Measurements from ENCODE around the gene CABP1.

CABP1 gene

DNA sequence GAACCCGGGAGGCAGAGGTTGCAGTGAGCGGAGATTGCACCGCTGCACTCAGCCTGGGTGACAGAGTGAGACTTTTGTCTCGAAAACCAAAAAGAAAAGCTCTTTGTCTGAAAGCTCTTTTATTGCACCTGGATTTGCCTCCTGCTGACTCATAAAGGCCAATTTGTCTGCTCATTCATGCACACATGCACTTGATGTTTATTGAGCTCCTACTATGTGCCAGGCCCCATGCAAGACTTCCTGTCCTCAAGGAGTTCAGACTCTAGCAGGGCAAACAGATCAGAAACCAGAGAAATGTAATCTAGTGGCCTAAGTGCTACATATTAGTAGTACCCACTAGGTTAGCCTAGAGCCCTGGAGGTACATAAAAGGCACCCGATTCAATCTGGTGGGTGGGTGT is 30.2 kb downstream of the CABP1 start:
- DNase-seq (ENCODE audit: low read depth), result no peak
- no peak overlapping the region for H3K4me3 ChIP-seq (ENCODE audit: low read depth, low read length)
- TF ChIP-seq, protein P1, sequence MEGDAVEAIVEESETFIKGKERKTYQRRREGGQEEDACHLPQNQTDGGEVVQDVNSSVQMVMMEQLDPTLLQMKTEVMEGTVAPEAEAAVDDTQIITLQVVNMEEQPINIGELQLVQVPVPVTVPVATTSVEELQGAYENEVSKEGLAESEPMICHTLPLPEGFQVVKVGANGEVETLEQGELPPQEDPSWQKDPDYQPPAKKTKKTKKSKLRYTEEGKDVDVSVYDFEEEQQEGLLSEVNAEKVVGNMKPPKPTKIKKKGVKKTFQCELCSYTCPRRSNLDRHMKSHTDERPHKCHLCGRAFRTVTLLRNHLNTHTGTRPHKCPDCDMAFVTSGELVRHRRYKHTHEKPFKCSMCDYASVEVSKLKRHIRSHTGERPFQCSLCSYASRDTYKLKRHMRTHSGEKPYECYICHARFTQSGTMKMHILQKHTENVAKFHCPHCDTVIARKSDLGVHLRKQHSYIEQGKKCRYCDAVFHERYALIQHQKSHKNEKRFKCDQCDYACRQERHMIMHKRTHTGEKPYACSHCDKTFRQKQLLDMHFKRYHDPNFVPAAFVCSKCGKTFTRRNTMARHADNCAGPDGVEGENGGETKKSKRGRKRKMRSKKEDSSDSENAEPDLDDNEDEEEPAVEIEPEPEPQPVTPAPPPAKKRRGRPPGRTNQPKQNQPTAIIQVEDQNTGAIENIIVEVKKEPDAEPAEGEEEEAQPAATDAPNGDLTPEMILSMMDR (IDR thresholded peaks at IDR 0.05; ENCODE audit: control insufficient read depth, extremely low read depth, insufficient read depth), result no peak

- TF ChIP-seq, protein P1 (IDR thresholded peaks at IDR 0.05; ENCODE audit: control insufficient read depth, extremely low read depth, insufficient read depth), result no peak
- DNase-seq (ENCODE audit: low read depth), result no peak
- H3K4me3 ChIP-seq (ENCODE audit: low read depth, low read length), result no peak overlapping the region
These were observed 33.7 kb downstream of the CABP1 start for GRCh38 chr12:120674097-120674636.

GRCh38 chr12:120677765-120678473 is 37.5 kb downstream of the CABP1 start:
- H3K4me3 ChIP-seq (ENCODE audit: low read depth, low read length), result no peak overlapping the region
- DNase-seq (ENCODE audit: low read depth), result no peak
- TF ChIP-seq, protein P1 (IDR thresholded peaks at IDR 0.05; ENCODE audit: control insufficient read depth, extremely low read depth, insufficient read depth), result no peak

GRCh38 chr12:120678572-120678971 is 38.1 kb downstream of the CABP1 start:
- TF ChIP-seq, protein P1 (IDR thresholded peaks at IDR 0.05; ENCODE audit: control insufficient read depth, extremely low read depth, insufficient read depth), result no peak
- H3K4me3 ChIP-seq (ENCODE audit: low read depth, low read length), result no peak overlapping the region
- no peak for DNase-seq (ENCODE audit: low read depth)

DNA sequence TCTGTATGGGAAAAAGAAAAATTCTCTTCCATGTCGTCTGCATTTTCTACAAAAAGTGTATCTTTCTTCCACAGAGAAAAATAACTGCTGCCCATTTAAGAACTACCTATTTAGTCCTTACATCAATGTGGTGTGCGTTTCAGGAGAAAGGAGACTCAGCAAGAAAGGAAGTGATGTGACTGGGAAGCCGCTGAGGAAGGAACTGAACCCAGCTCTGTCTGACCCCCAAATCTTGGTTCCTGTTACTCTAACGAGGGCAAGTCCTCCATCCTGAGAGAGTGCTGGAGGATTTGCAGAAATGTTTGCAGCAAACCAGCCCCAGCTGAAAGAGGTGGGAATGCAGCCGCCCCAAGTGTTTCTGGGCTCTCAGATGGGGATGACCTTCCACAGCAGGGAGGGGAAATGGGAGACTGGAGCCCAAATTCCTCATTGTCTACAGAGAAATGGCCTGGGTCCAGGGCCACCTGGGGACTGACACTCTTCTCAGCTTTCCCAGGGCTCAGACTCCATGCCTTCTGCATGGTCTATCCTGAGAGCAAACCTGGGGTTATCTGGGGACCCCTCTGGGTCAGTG is 39.8 kb downstream of the CABP1 start:
- TF ChIP-seq, protein P1 (IDR thresholded peaks at IDR 0.05; ENCODE audit: control insufficient read depth, extremely low read depth, insufficient read depth), result no peak
- no peak overlapping the region for H3K4me3 ChIP-seq (ENCODE audit: low read depth, low read length)
- no peak for DNase-seq (ENCODE audit: low read depth)

GRCh38 chr12:120684523-120684932 is 44.1 kb downstream of the CABP1 start:
- TF ChIP-seq, protein P1 (IDR thresholded peaks at IDR 0.05; ENCODE audit: control insufficient read depth, extremely low read depth, insufficient read depth), result no peak
- DNase-seq (ENCODE audit: low read depth), result no peak
- H3K4me3 ChIP-seq (ENCODE audit: low read depth, low read length), result no peak overlapping the region

All from LNCaP clone FGC (cell line).